GM21723 (cell line): Measurements from ENCODE around the gene UPK3BL1.
A peak's percentile ranks its signal among the peaks of the same experiment; 100 is the strongest.

ENCODE experiments used
- ATAC-seq: cut with Tn5 transposase; IDR thresholded peaks from one replicate; pipeline ENCODE4 v1.9.1; 2021; ENCODE audit warnings: mild to moderate bottlenecking, moderate library complexity; ENCODE audit not compliant: unreplicated experiment

Gene UPK3BL1

DNA sequence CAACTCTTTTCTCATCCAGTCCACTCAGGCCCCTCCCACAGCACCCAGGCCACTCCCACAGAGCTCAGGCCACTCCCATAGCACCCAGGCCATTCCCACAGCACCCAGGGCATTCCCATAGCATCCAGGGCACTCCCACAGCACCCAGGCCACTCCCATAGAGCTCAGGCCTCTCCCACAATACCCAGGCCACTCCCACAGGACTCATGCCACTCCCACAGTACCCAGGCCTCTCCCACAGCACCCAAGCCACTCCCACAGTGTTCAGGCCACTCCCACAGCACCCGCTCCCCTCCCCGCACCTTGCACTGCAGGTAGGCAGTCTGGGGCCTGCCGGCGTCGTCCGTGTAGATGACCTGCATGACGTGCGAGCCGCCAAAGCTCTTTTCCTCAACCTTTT, 52.7 kb downstream of the UPK3BL1 start:
- peak; percentile 48 for ATAC-seq
